ENCODE measurements around the gene SSC5D. TPM values are rescaled to one million over a fixed set of nuclear protein-coding genes. Genes with fewer than 3 reads are reported as not detected.

The SSC5D gene
- total RNA-seq (ENCODE audit: unreplicated experiment) = 7.6 TPM
- long read RNA-seq = 0 reads

- peaks cover 10% of the 10 kb centered on the region for H3K4me1 Mint-ChIP-seq (ENCODE audit: low read depth, unreplicated experiment)
- H3K4me3 Mint-ChIP-seq (ENCODE audit: unreplicated experiment) = peak within 1 kb of the TSS; percentile 82
- peak within 1 kb of the TSS; percentile 94 for H3K27ac Mint-ChIP-seq (ENCODE audit: unreplicated experiment)
- H3K27me3 Mint-ChIP-seq (ENCODE audit: unreplicated experiment) = peaks cover 15% of the 10 kb centered on the region
- no peak for TF ChIP-seq CTCF (IDR thresholded peaks at IDR 0.05; ENCODE audit: partially characterized antibody, unreplicated experiment)
- DNase-seq = peak; percentile 66
- H3K9me3 Mint-ChIP-seq (ENCODE audit: unreplicated experiment) = peaks cover 8% of the 10 kb centered on the region
- H3K36me3 Mint-ChIP-seq (ENCODE audit: unreplicated experiment) = no peaks in the 10 kb centered on the region
These were observed at the start of gene SSC5D for GRCh38 chr19:55487924-55488687. Gene SSC5D, plus strand, starts transcription at chr19:55488436. Its CDS starts 154 bp downstream, at chr19:55488590.

- Mint-ChIP-seq H3K9me3 (ENCODE audit: unreplicated experiment) (peaks cover 12% of the 10 kb centered on the region), H3K36me3 (ENCODE audit: unreplicated experiment) (peaks cover 17% of the 10 kb centered on the region), H3K4me1 (ENCODE audit: low read depth, unreplicated experiment) (peaks cover 10% of the 10 kb centered on the region), H3K27ac (ENCODE audit: unreplicated experiment) (no peak overlapping the region), H3K4me3 (ENCODE audit: unreplicated experiment) (peak overlapping the region; percentile 38), H3K27me3 (ENCODE audit: unreplicated experiment) (peaks cover 31% of the 10 kb centered on the region)
- DNase-seq = no peak
- TF ChIP-seq CTCF (IDR thresholded peaks at IDR 0.05; ENCODE audit: partially characterized antibody, unreplicated experiment) = no peak
These were observed 49.2 kb upstream of the SSC5D start for GRCh38 chr19:55439052-55439451.

DNA sequence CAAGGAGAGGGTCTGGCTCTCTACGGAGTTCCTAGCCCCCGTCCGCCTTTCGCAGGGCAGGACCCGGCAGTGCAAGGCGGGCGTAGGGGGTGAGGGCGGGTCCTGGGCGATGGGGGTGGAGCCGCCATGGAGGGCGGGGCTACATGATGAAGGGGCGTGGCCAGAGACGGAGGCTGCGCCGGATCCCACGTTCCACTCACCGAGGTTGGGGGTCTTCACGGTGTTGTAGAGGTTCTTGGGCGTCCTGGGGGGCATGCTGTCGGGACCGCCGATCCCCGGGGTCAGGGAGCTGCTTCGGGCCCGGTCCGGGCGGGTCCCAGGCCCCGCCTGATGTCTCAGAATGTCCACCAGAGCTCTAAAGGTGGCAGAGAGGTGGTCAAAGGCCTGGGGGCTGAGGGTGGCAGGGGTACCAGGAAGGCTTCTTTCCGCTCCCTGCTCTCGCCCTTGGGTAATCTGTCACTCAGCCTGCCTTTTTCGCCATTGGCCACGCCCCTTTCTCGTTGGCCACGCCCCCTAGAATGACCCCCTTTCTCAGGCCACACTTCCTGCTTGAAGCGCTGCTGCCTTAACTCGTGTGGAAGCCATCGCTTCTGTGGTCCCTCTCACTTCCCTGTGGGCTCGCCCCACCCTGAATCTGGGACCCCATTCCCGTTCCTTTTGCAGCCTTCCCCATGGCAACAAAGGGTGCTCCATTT is 47.7 kb upstream of the SSC5D start:
- Mint-ChIP-seq H3K9me3 (ENCODE audit: unreplicated experiment) (peaks cover 12% of the 10 kb centered on the region), H3K4me3 (ENCODE audit: unreplicated experiment) (peak overlapping the region; percentile 58), H3K4me1 (ENCODE audit: low read depth, unreplicated experiment) (peaks cover 10% of the 10 kb centered on the region), H3K27me3 (ENCODE audit: unreplicated experiment) (peaks cover 39% of the 10 kb centered on the region), H3K36me3 (ENCODE audit: unreplicated experiment) (peaks cover 17% of the 10 kb centered on the region), H3K27ac (ENCODE audit: unreplicated experiment) (peak overlapping the region; percentile 49)
- peak; percentile 69 for DNase-seq
- TF ChIP-seq CTCF (IDR thresholded peaks at IDR 0.05; ENCODE audit: partially characterized antibody, unreplicated experiment) = no peak

- no peak for DNase-seq
These were observed 46.9 kb upstream of the SSC5D start for GRCh38 chr19:55441319-55441691.

More at GRCh38 chr19:55441319-55441691, 46.9 kb upstream of the SSC5D start:
- Mint-ChIP-seq H3K4me1 (ENCODE audit: low read depth, unreplicated experiment) (peaks cover 10% of the 10 kb centered on the region), H3K9me3 (ENCODE audit: unreplicated experiment) (peaks cover 16% of the 10 kb centered on the region), H3K27me3 (ENCODE audit: unreplicated experiment) (peaks cover 42% of the 10 kb centered on the region), H3K4me3 (ENCODE audit: unreplicated experiment) (peak overlapping the region; percentile 58), H3K27ac (ENCODE audit: unreplicated experiment) (no peak overlapping the region), H3K36me3 (ENCODE audit: unreplicated experiment) (peaks cover 20% of the 10 kb centered on the region)
- TF ChIP-seq CTCF (IDR thresholded peaks at IDR 0.05; ENCODE audit: partially characterized antibody, unreplicated experiment) = no peak

Measured in glutamatergic neuron (in vitro differentiated cells).